HG03354 (cell line): ENCODE measurements around the gene PRTN3.

ENCODE experiments used
- ATAC-seq: cut with Tn5 transposase; IDR thresholded peaks from one replicate; pipeline ENCODE4 v1.9.1; 2021; ENCODE audit warnings: mild to moderate bottlenecking; ENCODE audit not compliant: unreplicated experiment, poor library complexity, severe bottlenecking

PRTN3 gene

GRCh38 chr19:802498-803098 is 38.2 kb upstream of the PRTN3 start:
- no peak for ATAC-seq

- no peak for ATAC-seq
Measured at GRCh38 chr19:803099-803561, 37.7 kb upstream of the PRTN3 start.

- no peak for ATAC-seq
Measured at GRCh38 chr19:803686-804418, 36.9 kb upstream of the PRTN3 start.

GRCh38 chr19:804419-805165 is 36.2 kb upstream of the PRTN3 start:
- ATAC-seq, result no peak

GRCh38 chr19:805166-805551 is 35.6 kb upstream of the PRTN3 start:
- ATAC-seq, result no peak

- ATAC-seq, result no peak
Measured at GRCh38 chr19:805600-806550, 34.9 kb upstream of the PRTN3 start.

GRCh38 chr19:806815-807421 is 33.9 kb upstream of the PRTN3 start:
- ATAC-seq, result no peak

GRCh38 chr19:807627-808422 is 33.0 kb upstream of the PRTN3 start:
- no peak for ATAC-seq

- ATAC-seq, result no peak
Measured at GRCh38 chr19:808423-808775, 32.4 kb upstream of the PRTN3 start.

GRCh38 chr19:810077-810855 is 30.5 kb upstream of the PRTN3 start:
- no peak for ATAC-seq

- no peak for ATAC-seq
Measured at GRCh38 chr19:810883-811489, 29.8 kb upstream of the PRTN3 start.

- ATAC-seq, result no peak
Measured at GRCh38 chr19:811506-812048, 29.2 kb upstream of the PRTN3 start.

GRCh38 chr19:812049-812746 is 28.6 kb upstream of the PRTN3 start:
- ATAC-seq, result no peak

GRCh38 chr19:812747-813218 is 28.0 kb upstream of the PRTN3 start:
- no peak for ATAC-seq

GRCh38 chr19:813219-814151 is 27.3 kb upstream of the PRTN3 start:
- ATAC-seq, result no peak
